NCI-H2029 (cell line): ENCODE measurements around the gene CCDC170.
"Not testable (repeated sequence)": the region's sequence is repeated elsewhere in the genome, so short reads cannot be mapped to it uniquely, and the experiment has no call there.

Source experiments
- DNase-seq: peaks from one replicate; lab custom pipeline; 2025; lab: John Stamatoyannopoulos, UW

Gene CCDC170

GRCh38 chr6:151494235-151494935 is 568 bp downstream of the CCDC170 start:
- DNase-seq = no peak

DNA sequence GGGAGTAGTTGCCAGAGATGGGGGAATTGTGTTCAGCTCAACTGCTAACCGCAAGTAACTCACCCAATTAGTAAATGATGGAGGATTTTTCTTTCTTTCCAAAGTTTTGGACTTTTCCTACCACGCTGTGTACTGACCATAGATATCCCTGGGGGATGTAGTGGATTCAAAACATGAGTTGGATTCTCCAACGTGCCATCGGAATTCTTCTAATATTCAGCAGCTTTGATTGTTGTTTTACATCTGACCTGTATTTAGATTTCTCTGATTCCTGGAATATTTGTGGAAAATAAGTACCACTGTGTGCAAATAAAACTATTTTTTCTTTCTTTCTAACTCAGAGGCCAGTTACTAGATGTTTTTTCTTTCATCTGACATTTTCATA is 1.1 kb downstream of the CCDC170 start:
- DNase-seq = no peak

GRCh38 chr6:151495380-151495779 is 1.6 kb downstream of the CCDC170 start:
- DNase-seq = no peak

DNA sequence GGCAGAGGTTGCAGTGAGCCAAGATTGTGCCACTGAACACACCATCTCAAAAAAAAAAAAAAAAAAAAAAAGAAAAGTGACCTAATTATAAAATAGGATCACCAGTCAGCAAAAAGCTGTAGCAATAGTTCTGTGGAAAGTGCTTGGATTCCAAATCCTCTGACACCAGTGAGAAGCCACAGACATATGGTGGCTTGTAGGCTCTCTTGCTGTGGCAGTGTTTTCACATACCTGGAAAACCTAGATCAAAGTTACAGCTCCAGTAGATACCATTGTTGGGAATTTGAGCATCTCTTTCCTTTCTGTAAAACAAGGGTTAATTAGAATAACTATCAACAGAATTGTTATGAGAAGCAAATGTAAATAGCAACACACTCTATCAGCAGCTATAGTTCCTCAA is 4.1 kb downstream of the CCDC170 start:
- DNase-seq = no peak

DNA sequence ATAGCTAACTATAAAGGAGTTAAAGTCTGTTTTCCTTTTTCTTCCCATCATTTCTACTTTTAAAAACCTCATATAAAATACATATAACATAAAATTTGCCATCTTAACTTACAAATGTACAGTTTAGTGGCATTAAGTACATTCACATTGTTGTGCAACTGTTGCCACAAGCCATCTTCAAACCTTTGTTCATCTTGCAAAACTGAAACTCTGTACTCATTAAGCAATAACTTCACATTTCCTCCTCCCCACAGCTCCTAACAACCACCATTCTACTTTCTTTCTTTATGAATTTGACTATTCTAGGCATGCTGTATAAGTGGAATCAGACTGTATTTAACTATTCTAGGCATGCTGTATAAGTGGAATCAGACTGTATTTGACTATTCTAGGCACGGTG is 4.5 kb downstream of the CCDC170 start:
- no peak for DNase-seq

GRCh38 chr6:151499551-151499950 is 5.7 kb downstream of the CCDC170 start:
- DNase-seq = no peak

DNA sequence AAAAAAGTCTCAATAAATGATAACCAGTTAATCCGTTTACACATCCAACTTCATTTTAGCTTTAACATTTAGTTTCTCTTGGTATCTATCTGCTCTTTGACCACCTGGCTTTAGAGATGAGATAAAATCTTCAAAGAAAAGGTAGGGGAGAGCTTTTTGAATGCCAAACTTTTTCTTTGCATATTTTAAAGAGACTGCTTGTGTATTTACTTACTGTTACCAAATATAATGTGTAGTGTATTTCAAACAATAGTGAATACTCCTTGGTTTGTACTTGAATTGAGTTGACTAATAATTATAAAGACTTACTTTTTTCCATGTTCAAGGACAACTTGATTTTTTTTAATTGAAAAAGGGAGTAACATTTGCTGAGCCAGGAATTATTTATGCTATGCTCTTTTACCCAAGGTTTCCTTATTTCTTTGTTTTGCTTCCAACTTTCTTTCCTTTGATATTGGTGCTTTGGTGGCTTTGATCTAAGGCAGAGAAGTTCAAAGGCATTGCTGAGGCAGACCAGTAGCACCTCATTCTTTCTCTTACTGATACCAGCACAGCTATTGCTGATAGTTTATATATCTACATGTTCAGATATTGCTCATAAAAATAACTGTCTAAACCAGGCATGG is 7.8 kb downstream of the CCDC170 start:
- no peak for DNase-seq

- DNase-seq = no peak
These were observed 8.7 kb downstream of the CCDC170 start for GRCh38 chr6:151502499-151502898.

- no peak for DNase-seq
These were observed 12.9 kb downstream of the CCDC170 start for GRCh38 chr6:151506761-151507160.

DNA sequence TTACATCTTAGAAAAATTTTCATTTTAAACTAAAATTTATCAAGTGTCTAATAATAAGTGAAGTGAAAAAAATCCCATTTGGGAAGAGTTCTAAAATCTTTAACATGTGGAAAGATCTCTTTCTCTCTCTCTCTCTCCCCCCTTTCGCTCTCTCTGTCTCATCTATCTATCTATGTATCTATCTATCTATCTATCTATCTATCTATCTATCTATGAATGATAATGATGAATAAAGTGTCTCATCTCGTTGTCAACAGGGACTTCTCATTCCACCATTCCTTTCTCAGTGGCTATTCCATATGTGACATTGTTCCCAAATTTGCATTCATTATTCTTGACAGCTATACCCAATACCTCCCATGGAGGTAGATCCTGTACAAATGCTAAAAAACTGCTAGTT is 15.2 kb downstream of the CCDC170 start:
- DNase-seq = no peak

GRCh38 chr6:151512481-151512880 is 18.7 kb downstream of the CCDC170 start:
- no peak for DNase-seq

- DNase-seq = no peak
These were observed 20.3 kb downstream of the CCDC170 start for GRCh38 chr6:151514000-151514730.

GRCh38 chr6:151518992-151519391 is 25.2 kb downstream of the CCDC170 start:
- not testable (repeated sequence) for DNase-seq

DNA sequence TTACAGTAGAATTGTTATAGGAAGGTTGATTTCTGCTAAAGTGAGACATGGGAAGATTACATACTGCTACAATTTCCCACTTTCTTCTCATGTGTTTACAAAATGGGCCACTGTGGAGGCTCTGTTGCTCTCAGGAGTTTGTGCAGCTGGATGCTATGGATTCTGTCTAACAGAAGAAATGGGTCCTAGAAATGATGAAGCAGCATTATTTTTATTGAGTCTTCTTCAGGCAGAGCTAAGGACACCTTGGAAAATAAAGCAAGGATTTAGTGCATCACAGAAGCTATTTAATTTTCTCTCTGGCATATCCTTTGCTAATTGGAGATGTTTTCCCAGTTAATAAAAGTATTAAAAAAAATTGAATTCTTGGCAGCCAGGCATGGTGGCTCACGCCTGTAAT is 29.2 kb downstream of the CCDC170 start:
- DNase-seq = no peak

GRCh38 chr6:151524059-151524458 is 30.2 kb downstream of the CCDC170 start:
- DNase-seq = no peak

DNA sequence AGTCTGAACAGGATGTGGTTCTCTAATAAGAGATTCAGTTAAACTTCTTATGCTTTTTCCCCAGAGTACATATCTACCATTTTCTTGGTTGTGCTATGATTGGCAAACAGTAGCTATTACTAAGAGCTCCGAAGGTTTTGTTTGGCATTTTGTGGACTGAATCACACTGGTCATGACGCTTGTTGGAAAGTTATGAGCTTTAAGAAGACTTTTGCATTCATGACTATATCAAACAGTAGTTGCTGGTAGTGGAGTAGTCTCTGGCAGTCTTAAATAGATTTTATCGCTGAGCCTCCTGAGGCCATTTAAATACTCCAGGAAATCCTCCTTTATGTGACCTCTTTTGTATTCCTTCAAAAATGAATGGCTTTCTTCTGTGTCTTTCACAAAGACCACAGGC is 40.8 kb downstream of the CCDC170 start:
- no peak for DNase-seq

DNA sequence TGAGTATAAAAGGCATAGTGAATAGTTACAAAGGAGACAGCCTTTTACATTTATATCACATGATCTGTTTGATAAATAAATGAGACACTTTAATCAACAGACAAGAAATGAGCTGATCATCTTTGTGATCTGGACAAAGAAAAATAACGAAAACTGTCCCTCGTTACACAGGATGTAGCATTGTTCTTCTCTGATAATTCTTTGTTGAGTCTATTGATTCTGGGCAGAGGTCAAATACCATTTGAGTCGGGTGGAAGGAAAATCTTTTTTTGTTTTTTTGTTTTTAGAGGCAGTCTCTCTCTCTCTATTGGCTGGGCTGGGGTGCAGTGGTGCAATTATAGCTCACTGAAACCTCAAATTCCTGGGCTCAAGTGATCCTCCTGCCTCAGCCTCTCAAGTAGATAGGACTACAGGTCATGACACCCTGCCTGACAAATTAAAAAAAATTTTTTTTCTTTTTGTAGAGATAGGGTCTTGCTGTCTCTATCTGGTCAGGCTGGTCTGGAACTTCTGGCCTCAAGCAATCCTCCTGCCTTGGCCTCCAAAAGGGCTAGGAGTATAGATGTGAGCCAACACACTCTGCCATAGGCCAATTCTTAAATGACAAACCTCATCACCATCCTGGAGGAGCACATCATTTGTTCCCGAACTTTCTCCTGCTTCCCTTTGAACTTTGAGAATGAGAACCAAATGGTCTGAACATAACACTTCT is 41.8 kb downstream of the CCDC170 start:
- no peak for DNase-seq

GRCh38 chr6:151536188-151536479 is 42.3 kb downstream of the CCDC170 start:
- no peak for DNase-seq

DNA sequence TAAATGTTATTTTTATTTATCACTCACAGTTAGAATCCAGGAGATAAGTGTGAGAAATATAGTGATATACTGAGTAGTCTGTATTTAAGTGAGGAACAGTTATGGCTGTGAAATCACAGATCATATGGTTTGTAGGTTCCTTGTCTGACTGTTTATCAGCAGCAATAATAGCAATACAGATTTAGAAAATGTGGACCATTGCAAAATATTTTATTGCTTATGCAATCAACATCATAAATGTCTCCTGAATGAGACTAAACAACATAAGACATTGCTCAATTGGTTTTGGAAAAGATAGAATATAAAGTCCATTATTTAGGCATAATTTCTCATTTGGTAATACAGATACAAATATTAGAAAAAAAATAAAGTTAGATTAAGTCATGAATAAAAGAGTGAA is 43.7 kb downstream of the CCDC170 start:
- DNase-seq = no peak

DNA sequence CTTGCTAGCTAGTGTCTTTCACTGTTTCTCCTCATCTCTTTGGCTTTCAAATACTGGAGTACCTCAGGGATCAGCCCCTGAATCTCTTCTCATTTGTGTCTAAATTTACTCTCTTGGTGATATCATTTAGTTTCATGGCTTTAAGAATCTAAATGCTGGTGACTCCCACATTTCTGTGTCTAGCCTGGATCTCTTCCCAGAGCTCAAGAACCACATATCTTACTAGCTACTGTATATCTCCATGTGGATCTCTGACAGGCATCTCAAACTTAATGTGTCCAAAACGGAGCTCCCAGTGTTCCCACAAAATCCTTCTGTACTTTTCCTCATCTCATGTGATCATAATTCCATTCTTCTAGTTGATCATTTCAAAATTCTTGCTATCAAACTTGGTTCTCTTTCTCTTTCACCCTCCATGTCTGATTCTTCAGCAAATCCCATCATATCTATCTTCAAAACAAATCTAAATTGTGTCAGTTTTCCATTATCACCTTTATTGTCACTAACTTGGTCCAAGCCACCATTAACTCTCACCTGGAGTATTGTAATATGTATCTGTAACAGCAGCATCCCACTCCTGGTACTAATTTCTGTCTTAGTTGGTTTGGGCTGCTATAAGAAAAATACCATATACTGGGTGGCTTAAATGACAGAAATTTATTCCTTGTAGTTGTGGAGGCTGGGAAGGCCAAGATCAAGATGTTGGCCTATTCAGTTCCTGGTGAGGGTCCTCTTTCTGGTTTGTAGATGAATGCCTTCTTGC is 45.9 kb downstream of the CCDC170 start:
- no peak for DNase-seq

GRCh38 chr6:151544453-151544852 is 50.6 kb downstream of the CCDC170 start:
- no peak for DNase-seq

DNA sequence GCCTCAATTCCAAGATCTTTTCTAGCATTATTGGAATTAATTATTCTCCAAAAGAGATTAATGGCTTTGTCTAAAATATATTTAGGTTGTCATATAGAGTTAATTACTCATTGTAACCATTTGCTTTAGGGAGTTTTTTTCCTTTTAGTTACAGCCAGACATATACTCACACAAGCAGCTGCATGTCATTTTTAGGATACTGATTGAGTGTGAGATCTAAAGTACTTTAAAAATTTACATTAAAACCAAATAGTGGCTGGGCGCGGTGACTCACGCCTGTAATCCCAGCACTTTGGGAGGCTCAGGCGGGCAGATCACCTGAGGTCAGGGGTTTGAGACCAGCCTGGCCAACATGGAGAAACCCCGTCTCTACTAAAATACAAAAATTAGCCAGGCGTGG is 51.1 kb downstream of the CCDC170 start:
- not testable (repeated sequence) for DNase-seq
